MCF 10A (cell line): ENCODE results near the gene NECAP2. TPM values are rescaled to one million over a fixed set of nuclear protein-coding genes. Genes with fewer than 3 reads are reported as not detected.

Experiments
- BruUV-seq: library from RNA; stranded (reverse); fragments of 400-500 nt; replicated peaks from 2 replicates; lab custom pipeline; 2021; lab: Mats Ljungman, UMichigan
- CTCF ChIA-PET: fragments of 300-600 bp; sonication (Branson Sonifier 250); formaldehyde crosslinking; extraction: SDS; loops from one replicate; lab custom pipeline; 2021; ENCODE audit warnings: antibody characterized with exemption, inconsistent platforms; lab: Yijun Ruan, JAX
- POLR2A ChIA-PET: fragments of 300-600, 350-650 bp; sonication (Branson Sonifier 250); formaldehyde crosslinking; extraction: SDS; loops from one replicate; lab custom pipeline; 2020; ENCODE audit warnings: antibody characterized with exemption, inconsistent platforms; lab: Yijun Ruan, JAX
- DNase-seq: peaks from one replicate; pipeline ENCODE4 v3.0.0-alpha.2; 2018; ENCODE audit not compliant: unreplicated experiment
- H3K27ac Mint-ChIP-seq: one replicate; pipeline ENCODE4 v1.8.0; 2022; ENCODE audit warnings: mild to moderate bottlenecking, low read depth, mixed read lengths; ENCODE audit not compliant: unreplicated experiment
- H3K27me3 Mint-ChIP-seq: one replicate; pipeline ENCODE4 v1.8.0; 2022; ENCODE audit warnings: mixed read lengths; ENCODE audit not compliant: insufficient read depth, unreplicated experiment
- H3K36me3 Mint-ChIP-seq: one replicate; pipeline ENCODE4 v1.8.0; 2022; ENCODE audit warnings: mild to moderate bottlenecking, moderate library complexity, mixed read lengths; ENCODE audit not compliant: insufficient read depth, unreplicated experiment
- H3K4me1 Mint-ChIP-seq: one replicate; pipeline ENCODE4 v1.8.0; 2022; ENCODE audit warnings: mixed read lengths; ENCODE audit not compliant: insufficient read depth, unreplicated experiment
- H3K4me3 Mint-ChIP-seq: one replicate; pipeline ENCODE4 v1.8.0; 2022; ENCODE audit warnings: mild to moderate bottlenecking, moderate library complexity, mixed read lengths; ENCODE audit not compliant: unreplicated experiment
- H3K9me3 Mint-ChIP-seq: one replicate; pipeline ENCODE4 v1.8.0; 2022; ENCODE audit warnings: mixed read lengths; ENCODE audit not compliant: unreplicated experiment
- CTCF ChIP-seq: fragments of 200-600 bp; IDR thresholded peaks from one replicate; pipeline ENCODE4 v1.8.0; 2022; ENCODE audit warnings: antibody characterized with exemption, mild to moderate bottlenecking; ENCODE audit not compliant: unreplicated experiment
- intact Hi-C: fragments of 100-400 bp; cut with micrococcal nuclease; formaldehyde crosslinking; loops from 2 replicates; pipeline ENCODE4 v1.14.1; 2022
- total RNA-seq: library from RNA; stranded (reverse); gene quantifications from 2 replicates; pipeline ENCODE4 v1.2.3, GENCODE V29; 2022

Gene NECAP2
- total RNA-seq, 1 experiment from 2014 or later = 34.1 TPM

GRCh38 chr1:16393570-16394521, 46.7 kb upstream of the NECAP2 start:
- H3K27ac Mint-ChIP-seq = peak overlapping the region; percentile 60
- POLR2A ChIA-PET = interaction anchor here (0.6 to 1.1 kb wide), 2 partner anchors 25 to 47 kb away, joined by 4 read pairs; partner anchors contain the start of gene NECAP2

GRCh38 chr1:16394977-16395376, 45.5 kb upstream of the NECAP2 start:
- CTCF ChIA-PET = no interaction called here
- intact Hi-C loops = no loop called here
- Mint-ChIP-seq H3K27me3 (no peaks in the 10 kb centered on the region), H3K9me3 (no peaks in the 10 kb centered on the region), H3K27ac (no peak overlapping the region), H3K36me3 (peaks cover 44% of the 10 kb centered on the region), H3K4me1 (peaks cover 22% of the 10 kb centered on the region), H3K4me3 (no peak overlapping the region)
- no TSS peak for BruUV-seq
- TF ChIP-seq CTCF = no peak
- POLR2A ChIA-PET = interaction anchor here (1.1 kb wide), 1 partner anchor 26 kb away, joined by 4 read pairs; no protein-coding TSS in a partner anchor
- DNase-seq = no peak

More at GRCh38 chr1:16393570-16394521, 46.7 kb upstream of the NECAP2 start:
- H3K36me3 Mint-ChIP-seq = peaks cover 39% of the 10 kb centered on the region
- H3K27me3 Mint-ChIP-seq = no peaks in the 10 kb centered on the region
- BruUV-seq = no TSS peak
- H3K4me3 Mint-ChIP-seq = no peak overlapping the region
- no peak for DNase-seq
- TF ChIP-seq CTCF = no peak
- intact Hi-C loops = no loop called here
- H3K4me1 Mint-ChIP-seq = peaks cover 22% of the 10 kb centered on the region
- CTCF ChIA-PET = interaction anchor here (0.6 to 1.0 kb wide), 3 partner anchors 46 to 151 kb away, joined by 3 to 4 read pairs (median 3); partner anchors contain the start of gene NECAP2
- no peaks in the 10 kb centered on the region for H3K9me3 Mint-ChIP-seq

GRCh38 chr1:16396591-16396990, 43.9 kb upstream of the NECAP2 start:
- peak overlapping the region; percentile 88 for H3K27ac Mint-ChIP-seq

More at GRCh38 chr1:16396591-16396990, 43.9 kb upstream of the NECAP2 start:
- CTCF ChIA-PET = no interaction called here
- H3K4me3 Mint-ChIP-seq = no peak overlapping the region
- POLR2A ChIA-PET = interaction anchor here (0.6 to 1.9 kb wide), 7 partner anchors 10 to 1007 kb away, joined by 3 to 17 read pairs (median 5); partner anchors contain the start of genes FBXO42, NECAP2 and SZRD1
- H3K9me3 Mint-ChIP-seq = no peaks in the 10 kb centered on the region
- no peak for TF ChIP-seq CTCF
- H3K36me3 Mint-ChIP-seq = peaks cover 35% of the 10 kb centered on the region
- peak; percentile 94 for DNase-seq
- peaks cover 22% of the 10 kb centered on the region for H3K4me1 Mint-ChIP-seq
- BruUV-seq = no TSS peak
- intact Hi-C loops = loop anchor here (1.0 kb wide), 1 partner anchor 29 kb away; the partner anchor contains the start of gene SZRD1
- no peaks in the 10 kb centered on the region for H3K27me3 Mint-ChIP-seq
